ENCODE data around the gene GJB4.
"Not testable (repeated sequence)": the region's sequence is repeated elsewhere in the genome, so short reads cannot be mapped to it uniquely, and the experiment has no call there.

The GJB4 gene

GRCh38 chr1:34746785-34747637 lies 12.5 kb upstream of the GJB4 start:
- DNase-seq (ENCODE audit: low spot score) = no peak

DNA sequence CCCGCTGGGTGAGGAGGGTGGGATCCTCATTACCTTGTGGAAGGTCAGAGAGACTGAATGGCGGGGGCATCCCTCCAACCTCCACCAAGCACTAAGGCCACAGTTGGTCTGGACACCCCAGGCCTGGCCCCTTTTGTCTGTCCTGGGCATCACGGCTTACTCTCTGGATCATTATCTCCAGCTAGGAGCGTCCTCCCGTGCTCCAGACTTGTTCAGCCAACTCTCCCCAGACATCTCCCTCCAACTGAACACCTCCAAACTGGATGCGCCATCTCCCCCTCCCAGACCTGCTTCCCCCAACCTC lies 11.9 kb upstream of the GJB4 start:
- DNase-seq (ENCODE audit: low spot score) = no peak

DNA sequence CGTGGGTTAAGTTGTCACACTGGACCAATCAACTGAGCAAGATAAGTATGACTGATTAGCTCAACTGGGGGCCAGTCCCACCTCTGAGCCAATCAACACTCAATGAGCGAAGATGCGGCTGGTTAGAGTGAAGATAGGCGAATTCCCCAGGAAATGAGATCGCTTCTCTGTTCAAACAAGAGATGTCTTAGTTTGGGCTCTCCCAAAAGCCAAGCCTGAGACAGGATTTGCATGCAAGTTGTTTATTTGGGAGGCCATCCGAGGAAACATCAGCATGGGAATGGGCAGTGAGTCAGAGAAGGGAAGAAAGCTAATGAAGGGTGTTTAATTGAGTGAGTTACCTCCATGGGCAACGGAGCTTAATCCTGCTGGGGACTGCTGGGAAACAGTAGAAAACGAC lies 9.5 kb upstream of the GJB4 start:
- DNase-seq (ENCODE audit: low spot score) = no peak

- DNase-seq (ENCODE audit: low spot score) = no peak
These were observed 8.9 kb upstream of the GJB4 start for GRCh38 chr1:34750610-34751009.

- DNase-seq (ENCODE audit: low spot score) = no peak
These were observed 6.4 kb upstream of the GJB4 start for GRCh38 chr1:34753163-34753562.

- no peak for DNase-seq (ENCODE audit: low spot score)
These were observed 4.4 kb upstream of the GJB4 start, which contains the start of gene GJB5 for GRCh38 chr1:34754964-34755637. Gene GJB5 (plus strand): TSS chr1:34755047. CDS start chr1:34757331, 2,284 bp downstream.

GRCh38 chr1:34755961-34756360 lies 3.6 kb upstream of the GJB4 start:
- DNase-seq (ENCODE audit: low spot score) = no peak

- no peak for DNase-seq (ENCODE audit: low spot score)
These were observed 2.2 kb upstream of the GJB4 start for GRCh38 chr1:34757386-34757785.

DNA sequence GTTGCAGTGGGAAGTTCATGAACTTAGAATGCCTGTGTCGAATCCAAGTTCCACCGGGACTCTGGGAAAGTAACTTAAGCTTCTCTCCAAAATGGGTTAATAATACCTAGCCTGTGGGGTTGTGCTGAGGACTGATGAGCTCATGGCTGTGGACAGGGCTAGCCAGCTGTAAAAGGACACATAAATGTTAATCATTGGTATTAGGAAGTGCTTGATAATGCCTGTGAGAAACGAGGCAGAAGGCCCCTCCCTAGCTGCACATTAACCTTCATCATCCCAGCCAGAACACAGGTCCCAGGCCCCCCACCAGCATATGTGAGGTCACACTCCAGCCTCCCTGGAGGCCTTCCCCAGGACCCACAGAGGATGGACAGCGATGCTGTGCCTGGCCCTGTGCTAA lies 789 bp upstream of the GJB4 start:
- DNase-seq (ENCODE audit: low spot score) = no peak

- DNase-seq (ENCODE audit: low spot score) = no peak
These were observed 1.7 kb downstream of the GJB4 start for GRCh38 chr1:34761176-34761761.

GRCh38 chr1:34761776-34762307 lies 2.3 kb downstream of the GJB4 start:
- no peak for DNase-seq (ENCODE audit: low spot score)

DNA sequence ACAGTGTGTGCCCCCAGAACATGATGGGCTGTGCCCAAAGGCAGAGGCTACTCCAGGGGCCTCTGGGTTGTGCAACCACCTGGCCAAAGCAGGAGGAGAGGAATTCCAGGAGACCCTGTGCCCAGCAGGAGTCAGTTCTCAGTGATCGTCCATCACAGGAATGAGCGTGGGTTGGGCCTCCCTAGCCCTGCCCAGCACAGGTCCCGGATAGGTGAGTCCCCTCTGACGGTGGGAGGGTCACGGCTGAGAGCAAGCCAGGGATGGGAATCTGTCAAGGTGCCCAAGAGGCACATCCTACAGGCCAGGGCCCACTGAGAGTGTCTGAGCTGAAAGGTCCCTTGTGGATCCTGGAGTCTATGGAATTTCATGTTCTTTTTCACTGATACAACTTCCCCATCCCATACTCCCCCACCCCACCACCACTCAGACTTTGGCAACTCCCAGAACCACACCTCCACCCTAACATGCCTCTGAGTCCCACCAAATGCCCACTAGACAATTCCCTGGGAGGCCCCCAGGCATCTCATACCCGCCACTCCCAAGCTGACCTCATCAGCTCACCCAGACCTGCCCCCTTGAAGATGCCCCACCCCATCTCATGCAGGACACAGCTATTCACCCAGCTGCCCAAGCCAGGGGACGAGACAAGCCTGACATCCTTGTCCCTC lies 3.1 kb downstream of the GJB4 start:
- DNase-seq (ENCODE audit: low spot score) = no peak

DNA sequence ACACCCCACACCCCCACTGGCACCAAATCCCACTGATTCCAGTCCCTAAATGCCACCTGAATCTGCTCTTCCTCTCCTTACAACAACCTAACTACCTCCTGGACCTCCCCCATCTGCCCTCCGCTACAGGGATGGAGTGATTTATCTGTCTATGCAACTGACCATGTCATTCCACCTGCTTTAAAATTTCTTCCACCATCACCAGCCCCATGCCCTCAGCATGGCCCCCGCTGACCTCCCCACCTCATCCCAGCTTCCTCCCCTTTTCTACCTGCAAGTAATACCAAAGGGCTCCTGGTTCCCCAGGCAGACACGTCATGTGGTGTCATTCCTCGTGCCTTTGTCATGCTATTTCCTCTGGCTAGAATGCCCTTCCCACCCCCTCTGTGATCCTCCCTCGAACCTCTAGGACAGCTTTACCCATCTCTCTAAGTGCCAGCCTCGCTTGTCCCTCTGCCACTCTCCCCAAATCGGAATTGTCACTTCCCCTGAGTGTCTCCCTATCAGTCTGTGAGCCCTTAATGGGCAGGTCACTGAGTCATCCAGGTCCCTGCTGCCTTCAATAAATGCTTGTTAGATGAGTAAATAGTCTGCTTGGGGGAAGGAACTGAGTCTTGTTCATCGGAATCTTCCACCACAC lies 3.7 kb downstream of the GJB4 start:
- no peak for DNase-seq (ENCODE audit: low spot score)

GRCh38 chr1:34768856-34769255 lies 9.3 kb downstream of the GJB4 start:
- no peak for DNase-seq (ENCODE audit: low spot score)

- no peak for DNase-seq (ENCODE audit: low spot score)
These were observed 11.5 kb downstream of the GJB4 start for GRCh38 chr1:34770891-34771504.

- no peak for DNase-seq (ENCODE audit: low spot score)
These were observed 12.2 kb downstream of the GJB4 start for GRCh38 chr1:34771573-34772371.

DNA sequence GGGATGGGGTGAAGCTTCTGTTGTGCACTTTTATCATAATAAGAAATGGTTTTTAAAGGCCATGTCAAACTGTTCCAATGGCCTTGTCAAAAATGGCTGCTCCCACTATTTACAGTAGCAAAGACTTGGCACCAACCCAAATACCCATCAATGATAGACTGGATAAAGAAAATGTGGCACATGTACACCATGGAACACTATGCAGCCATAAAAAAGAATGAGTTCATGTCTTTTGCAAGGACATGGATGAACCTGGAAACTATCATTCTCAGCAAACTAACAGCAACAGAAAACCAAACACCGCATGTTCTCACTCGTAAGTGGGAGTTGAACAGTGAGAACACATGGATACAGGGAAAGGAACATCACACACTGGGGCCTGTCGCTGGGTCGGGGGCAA lies 13.6 kb downstream of the GJB4 start:
- DNase-seq (ENCODE audit: low spot score) = not testable (repeated sequence)

GRCh38 chr1:34774957-34775356 lies 15.4 kb downstream of the GJB4 start:
- no peak for DNase-seq (ENCODE audit: low spot score)

DNA sequence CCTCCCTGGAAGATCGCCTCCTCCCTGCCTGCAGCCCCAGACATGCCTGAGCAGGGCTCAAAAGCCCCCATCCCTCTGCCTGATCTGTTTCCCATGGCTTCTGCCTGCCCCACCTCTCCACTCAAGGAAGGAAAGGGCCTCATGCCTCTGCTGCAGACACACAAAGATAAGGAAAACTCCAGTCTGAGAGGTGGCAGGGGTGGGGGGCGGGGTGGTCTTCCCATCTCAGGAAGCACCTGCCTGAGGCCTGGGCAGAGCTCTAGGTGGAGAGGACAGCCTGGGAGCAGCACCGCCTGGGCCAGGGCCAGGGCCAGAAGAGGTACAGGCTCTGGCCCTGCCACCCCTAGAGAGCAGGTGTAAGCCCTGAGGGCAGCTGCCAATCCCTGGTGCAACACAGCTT lies 17.4 kb downstream of the GJB4 start:
- no peak for DNase-seq (ENCODE audit: low spot score)

DNA sequence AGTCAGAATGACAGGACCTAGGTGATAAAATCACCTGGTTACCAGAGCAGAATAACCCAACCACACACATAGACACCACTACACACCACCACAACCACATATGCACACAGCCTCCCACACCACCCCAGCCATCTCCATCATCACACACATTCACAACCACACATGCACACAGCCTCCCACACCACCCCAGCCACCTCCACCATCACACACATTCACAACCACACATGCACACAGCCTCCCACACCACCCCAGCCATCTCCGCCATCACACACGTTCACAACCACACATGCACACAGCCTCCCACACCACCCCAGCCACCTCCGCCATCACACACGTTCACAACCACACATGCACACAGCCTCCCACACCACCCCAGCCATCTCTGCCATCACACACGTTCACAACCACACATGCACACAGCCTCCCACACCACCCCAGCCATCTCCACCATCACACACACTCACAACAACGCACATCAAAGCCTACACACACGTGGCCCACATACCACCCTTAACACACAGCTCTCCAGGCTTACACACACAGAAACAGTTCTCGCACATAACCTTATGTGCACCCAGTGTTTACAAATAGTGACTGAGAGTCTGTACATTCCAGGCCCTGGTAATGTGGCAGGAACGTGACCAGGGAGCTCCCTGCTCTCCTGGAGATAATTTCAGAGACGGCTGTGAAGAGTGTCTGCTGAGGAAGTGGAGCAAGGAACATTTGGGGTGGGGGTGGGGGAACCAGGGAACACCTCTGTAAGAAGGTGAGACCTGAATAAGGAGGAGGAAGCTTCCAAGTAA lies 18.2 kb downstream of the GJB4 start:
- DNase-seq (ENCODE audit: low spot score) = no peak

Data from D341Med (cell line).